Natural killer cell treated with Interleukin-12 subunit alpha and Interleukin-12 subunit beta and Interleukin-15 and Interleukin-18, amount 100 ng/mL, for 72 hours (primary cell): ENCODE data around the gene ZNF232. TPM values are rescaled to one million over a fixed set of nuclear protein-coding genes. Genes with fewer than 3 reads are reported as not detected.
"Not testable (repeated sequence)": the region's sequence is repeated elsewhere in the genome, so short reads cannot be mapped to it uniquely, and the experiment has no call there.

ENCODE experiments used
- ATAC-seq, 2 donors: fragments of 150-1000 bp; cut with Tn5 transposase in 1 of 2; sonication (Bioruptor Pico), chemical (Tn5 transposase) in 1 of 2; 2 replicates each; pipeline ENCODE4 v1.10.0; 2021
- DNase-seq: peaks from one replicate; pipeline ENCODE4 v3.0.0; 2022; ENCODE audit warnings: low spot score
- H3K27ac Mint-ChIP-seq, 2 donors: 1 replicate in 1 of 2; 2 replicates in 1 of 2; pipeline ENCODE4 v1.8.0; 2022; ENCODE audit warnings: mixed read lengths in 2 of 2, mild to moderate bottlenecking in 1 of 2, moderate library complexity in 1 of 2
- H3K27me3 Mint-ChIP-seq, 2 donors: 1 replicate in 1 of 2; 2 replicates in 1 of 2; pipeline ENCODE4 v1.8.0; 2022; ENCODE audit warnings: mixed read lengths in 2 of 2
- H3K36me3 Mint-ChIP-seq: one replicate; pipeline ENCODE4 v1.8.0; 2022; ENCODE audit warnings: mixed read lengths
- H3K4me1 Mint-ChIP-seq, 2 donors: 1 replicate in 1 of 2; 2 replicates in 1 of 2; pipeline ENCODE4 v1.8.0; 2022; ENCODE audit warnings: low read depth in 2 of 2, mixed read lengths in 2 of 2, mild to moderate bottlenecking in 1 of 2
- H3K4me3 Mint-ChIP-seq: one replicate; pipeline ENCODE4 v1.8.0; 2022; ENCODE audit warnings: mixed read lengths
- H3K9me3 Mint-ChIP-seq: 2 replicates; pipeline ENCODE4 v1.8.0; 2022; ENCODE audit warnings: mixed read lengths
- total RNA-seq, 2 donors: library from RNA; stranded (reverse); gene quantifications; one replicate each; pipeline ENCODE4 v1.2.3, GENCODE V29; 2022

The ZNF232 gene
- total RNA-seq, 2 donors from 2014 or later: 14.0 to 15.1 TPM

DNA sequence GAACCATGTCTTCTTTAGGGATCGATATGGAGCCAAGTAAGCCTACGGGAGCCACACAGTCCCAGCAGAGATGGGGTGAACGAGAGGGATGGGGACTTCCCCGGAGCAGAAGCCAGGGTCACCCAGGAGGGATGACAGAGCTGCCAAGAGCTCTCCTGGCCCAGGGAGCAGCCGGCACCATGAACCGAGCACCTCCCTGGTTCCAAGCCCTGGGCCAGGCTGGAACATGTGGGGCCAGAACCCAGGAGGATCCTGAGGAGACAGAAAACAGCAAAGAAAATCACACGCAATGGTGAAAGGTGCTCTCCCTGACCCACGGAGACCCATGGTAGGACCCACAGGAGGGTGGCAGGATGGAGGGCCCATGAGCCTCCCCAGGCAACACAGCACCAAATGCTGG lies 22.3 kb upstream of the ZNF232 start:
- not testable (repeated sequence) for H3K36me3 Mint-ChIP-seq, H3K4me1 Mint-ChIP-seq, H3K4me3 Mint-ChIP-seq, H3K27me3 Mint-ChIP-seq, H3K9me3 Mint-ChIP-seq, ATAC-seq, DNase-seq, H3K27ac Mint-ChIP-seq

DNA sequence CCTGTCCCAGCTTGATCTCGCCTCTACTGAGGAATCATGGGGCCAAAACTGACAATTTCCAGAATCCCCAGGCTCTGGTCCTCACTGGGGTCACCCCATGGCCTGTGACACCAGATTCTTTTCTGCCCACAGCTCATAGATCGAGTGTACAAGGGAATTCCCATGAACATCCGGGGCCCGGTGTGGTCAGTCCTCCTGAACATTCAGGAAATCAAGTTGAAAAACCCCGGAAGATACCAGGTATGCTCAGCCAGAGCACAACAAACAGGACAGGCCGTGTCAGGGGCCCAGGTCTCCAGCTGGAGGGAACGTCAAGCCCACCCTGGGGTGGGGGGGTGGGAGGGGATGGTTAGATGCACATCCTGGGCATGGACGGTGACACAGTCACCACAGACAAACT lies 21.6 kb upstream of the ZNF232 start:
- no peak overlapping the region for H3K4me3 Mint-ChIP-seq
- H3K36me3 Mint-ChIP-seq: no peaks in the 10 kb centered on the region

DNA sequence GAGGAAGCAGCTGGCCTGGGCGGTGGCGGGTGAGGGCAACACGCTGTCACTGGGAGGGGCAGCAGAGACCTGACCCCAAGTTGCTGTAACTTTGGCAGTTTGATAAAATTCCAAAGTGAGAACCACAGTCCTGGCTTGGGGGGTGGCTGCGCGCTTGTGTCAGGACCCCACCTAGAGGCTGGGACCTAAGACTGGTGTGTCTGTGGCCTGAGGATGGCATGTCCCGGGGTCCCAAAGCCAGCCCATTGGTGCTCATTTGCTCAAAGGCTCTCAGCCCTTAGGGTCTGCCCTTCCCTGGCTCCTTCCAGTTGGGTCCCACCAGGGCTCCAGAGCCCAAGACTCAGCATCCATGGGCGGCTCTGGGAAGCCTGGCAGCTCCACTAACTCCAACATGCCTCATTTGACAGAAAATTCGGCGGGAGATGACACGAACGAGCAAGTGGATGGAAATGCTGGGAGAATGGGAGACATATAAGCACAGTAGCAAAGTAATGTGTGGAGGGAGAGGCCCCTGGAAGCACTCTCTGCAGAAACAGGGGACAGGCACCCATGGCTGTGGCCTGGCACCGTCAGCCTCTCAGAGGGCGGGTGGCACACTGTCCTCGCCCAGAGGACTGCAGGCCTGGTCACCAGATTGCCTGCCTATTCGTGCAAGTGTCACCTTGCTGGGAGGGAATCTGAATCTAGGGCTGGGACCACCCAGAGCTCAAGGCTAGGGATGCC lies 21.0 kb upstream of the ZNF232 start:
- not testable (repeated sequence) for H3K4me3 Mint-ChIP-seq, H3K36me3 Mint-ChIP-seq, H3K9me3 Mint-ChIP-seq, ATAC-seq, H3K27ac Mint-ChIP-seq, DNase-seq, H3K4me1 Mint-ChIP-seq, H3K27me3 Mint-ChIP-seq

More for the DNA sequence above, 21.6 kb upstream of the ZNF232 start:
- DNase-seq (no peak), ATAC-seq (no peak)
- Mint-ChIP-seq H3K9me3 (no peaks in the 10 kb centered on the region), H3K27me3 (no peaks in the 10 kb centered on the region), H3K4me1 (no peaks in the 10 kb centered on the region), H3K27ac (no peak overlapping the region)

DNA sequence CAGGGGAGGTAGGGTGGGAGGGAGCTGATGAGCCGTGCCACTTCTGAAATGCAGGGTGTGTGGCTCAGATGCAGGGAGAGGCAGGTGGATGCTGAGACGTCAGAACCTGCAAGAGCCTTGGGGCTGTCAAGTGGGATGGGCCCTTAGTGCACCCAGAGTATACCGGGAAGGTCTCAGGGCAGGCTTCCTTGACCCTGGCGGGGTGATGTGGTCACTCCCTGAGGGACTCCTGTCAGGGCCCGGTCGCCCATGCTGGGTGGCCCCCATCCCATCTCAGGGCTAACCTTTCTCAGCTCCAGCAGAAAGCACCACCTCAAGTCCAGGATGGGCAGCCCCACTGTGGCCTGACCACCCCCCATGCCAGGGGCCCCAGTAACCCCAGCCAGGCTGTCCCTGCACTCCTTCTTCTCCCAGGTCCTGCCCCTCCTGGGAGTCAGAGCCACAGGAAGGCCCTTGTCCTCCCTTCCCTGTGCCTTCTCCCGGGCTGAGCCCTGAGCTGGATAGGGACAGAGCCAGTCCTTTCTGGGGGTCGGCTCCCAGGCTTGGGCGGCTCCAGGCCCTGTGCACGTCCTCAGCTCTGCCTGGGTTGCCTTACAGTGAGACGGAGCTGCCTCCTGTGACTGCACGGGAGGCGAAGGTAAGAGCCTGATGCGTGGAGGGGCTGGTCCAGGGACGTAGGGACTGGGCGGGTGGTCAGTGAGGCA lies 20.3 kb upstream of the ZNF232 start:
- not testable (repeated sequence) for H3K9me3 Mint-ChIP-seq, H3K4me3 Mint-ChIP-seq, H3K27ac Mint-ChIP-seq, H3K36me3 Mint-ChIP-seq, H3K4me1 Mint-ChIP-seq, DNase-seq, ATAC-seq, H3K27me3 Mint-ChIP-seq

DNA sequence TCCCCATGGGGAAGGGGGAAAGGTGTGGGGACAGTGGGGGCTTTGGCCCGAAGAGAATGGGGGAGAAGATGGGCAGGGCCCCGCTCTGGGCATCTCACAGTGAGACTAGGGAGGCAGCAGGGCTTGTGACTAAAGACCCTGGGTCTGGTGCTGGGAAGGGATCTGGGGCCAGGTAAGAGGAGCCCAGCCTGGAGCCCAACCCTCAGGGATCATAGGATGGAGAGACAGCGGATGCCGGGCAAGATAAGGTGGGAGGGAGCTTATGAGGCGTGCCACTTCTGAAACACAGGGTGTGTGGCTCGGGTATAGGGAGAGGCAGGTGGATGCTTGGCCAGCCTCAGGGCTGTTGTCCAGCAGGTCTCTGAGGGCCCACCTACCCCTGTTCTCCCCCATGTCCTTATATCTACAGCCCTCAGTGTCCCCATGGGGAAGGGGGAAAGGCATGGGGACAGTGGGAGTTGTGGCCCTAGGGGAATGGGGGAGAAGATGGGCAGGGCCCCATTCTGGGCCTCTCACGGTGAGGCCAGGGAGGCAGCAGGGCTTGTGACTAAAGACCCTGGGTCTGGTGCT lies 19.6 kb upstream of the ZNF232 start:
- Mint-ChIP-seq H3K27ac (no peak overlapping the region), H3K9me3 (no peaks in the 10 kb centered on the region), H3K4me3 (no peak overlapping the region), H3K36me3 (no peaks in the 10 kb centered on the region), H3K4me1 (no peaks in the 10 kb centered on the region), H3K27me3 (no peaks in the 10 kb centered on the region)
- ATAC-seq: no peak
- DNase-seq: no peak

DNA sequence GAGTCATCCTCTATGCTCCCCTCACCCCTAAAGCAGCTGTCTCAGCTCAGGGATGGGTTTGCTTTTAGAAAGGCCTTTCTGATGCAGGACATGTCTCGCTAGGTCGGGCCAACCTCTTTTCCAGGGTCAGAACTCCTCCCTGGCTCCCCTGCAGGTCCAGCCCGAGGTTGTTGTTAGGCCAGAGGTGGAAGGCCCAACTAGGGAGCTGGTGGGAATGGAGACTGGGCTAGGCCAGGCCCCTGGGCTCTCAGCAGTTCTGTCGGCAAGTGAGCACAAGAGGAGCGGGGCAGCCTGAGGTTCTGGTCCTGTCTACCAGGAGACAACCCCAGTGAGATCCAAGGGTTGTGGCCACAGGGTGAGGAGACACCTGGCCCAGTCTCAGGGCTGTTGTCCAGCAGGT lies 19.0 kb upstream of the ZNF232 start:
- not testable (repeated sequence) for H3K4me1 Mint-ChIP-seq, DNase-seq, H3K27ac Mint-ChIP-seq, H3K36me3 Mint-ChIP-seq, ATAC-seq, H3K27me3 Mint-ChIP-seq, H3K9me3 Mint-ChIP-seq, H3K4me3 Mint-ChIP-seq

DNA sequence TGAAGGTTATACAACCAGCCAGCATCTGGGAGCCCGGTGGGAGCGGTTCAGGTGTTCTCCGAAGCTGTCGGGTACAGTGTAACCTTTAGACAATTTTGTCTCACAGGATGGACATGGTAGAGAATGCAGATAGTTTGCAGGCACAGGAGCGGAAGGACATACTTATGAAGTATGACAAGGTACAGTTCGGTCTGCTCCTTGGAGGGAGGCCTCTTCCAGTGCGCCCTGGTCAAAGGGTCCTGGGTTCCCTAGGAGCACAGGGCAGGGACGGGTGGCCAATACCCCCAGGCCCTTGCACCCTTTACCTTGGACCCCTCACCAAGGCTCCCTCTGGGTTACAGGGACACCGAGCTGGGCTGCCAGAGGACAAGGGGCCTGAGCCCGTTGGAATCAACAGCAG lies 18.6 kb upstream of the ZNF232 start:
- H3K9me3 Mint-ChIP-seq, DNase-seq, H3K36me3 Mint-ChIP-seq, H3K4me1 Mint-ChIP-seq, H3K27me3 Mint-ChIP-seq, ATAC-seq, H3K4me3 Mint-ChIP-seq, H3K27ac Mint-ChIP-seq: not testable (repeated sequence)

DNA sequence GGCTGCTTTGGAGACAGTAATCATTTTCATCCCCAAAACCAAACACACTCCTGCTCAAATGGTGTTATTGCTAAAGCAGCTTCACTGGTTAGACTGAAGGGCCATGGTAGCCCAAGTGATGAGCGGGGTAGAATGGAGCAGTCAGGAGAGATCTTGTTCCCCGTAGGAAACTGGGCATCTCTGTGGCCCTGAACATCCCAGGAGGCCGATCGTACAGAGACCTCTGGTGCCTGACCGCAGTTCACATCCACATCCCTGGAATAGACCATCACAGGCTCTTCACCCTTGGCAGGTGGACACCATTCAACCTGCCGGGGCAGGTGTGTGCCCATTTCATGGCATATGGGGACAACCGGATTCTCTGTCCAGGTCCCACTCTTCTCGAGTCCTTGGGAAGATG lies 18.1 kb upstream of the ZNF232 start:
- not testable (repeated sequence) for H3K27ac Mint-ChIP-seq, H3K27me3 Mint-ChIP-seq, H3K36me3 Mint-ChIP-seq, H3K4me1 Mint-ChIP-seq, H3K4me3 Mint-ChIP-seq, ATAC-seq, DNase-seq, H3K9me3 Mint-ChIP-seq

DNA sequence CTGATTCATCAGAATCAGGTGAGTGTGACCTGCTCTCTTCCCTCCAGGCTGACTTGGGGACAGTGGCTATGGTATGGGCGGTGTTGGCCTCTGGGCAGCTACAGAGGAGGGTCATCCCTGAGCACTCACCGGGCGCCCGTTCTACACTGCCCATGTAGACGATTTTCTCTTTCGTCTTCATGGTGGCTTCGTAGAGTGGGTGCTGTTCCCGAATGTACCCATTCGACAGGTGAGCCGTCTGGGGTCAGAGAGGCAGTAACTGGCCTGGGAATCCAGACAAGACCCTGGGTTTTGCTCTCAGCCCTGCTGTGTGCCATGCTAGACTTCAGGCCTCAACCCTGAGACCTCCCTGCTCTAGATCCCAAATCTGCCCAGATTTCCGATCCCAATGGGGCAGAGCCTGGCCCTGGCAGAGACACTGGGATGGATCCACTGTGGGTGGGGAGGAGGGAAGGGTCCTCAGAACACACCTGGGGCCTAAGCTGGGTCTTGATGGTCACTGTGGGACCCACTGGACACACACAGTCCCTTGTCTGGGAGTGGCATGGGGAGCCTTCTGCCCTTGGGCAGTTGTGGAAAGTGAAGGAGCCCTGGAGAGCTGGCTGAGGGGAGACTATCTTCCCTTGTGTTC lies 17.3 kb upstream of the ZNF232 start:
- ATAC-seq (no peak), DNase-seq (no peak)
- no peaks in the 10 kb centered on the region for H3K9me3 Mint-ChIP-seq
- no peak overlapping the region for H3K27ac Mint-ChIP-seq
- H3K27me3 Mint-ChIP-seq: peaks cover 4 to 7% of the 10 kb centered on the region in 2 donors
- no peak overlapping the region for H3K4me3 Mint-ChIP-seq
- no peaks in the 10 kb centered on the region for H3K36me3 Mint-ChIP-seq
- no peaks in the 10 kb centered on the region for H3K4me1 Mint-ChIP-seq

DNA sequence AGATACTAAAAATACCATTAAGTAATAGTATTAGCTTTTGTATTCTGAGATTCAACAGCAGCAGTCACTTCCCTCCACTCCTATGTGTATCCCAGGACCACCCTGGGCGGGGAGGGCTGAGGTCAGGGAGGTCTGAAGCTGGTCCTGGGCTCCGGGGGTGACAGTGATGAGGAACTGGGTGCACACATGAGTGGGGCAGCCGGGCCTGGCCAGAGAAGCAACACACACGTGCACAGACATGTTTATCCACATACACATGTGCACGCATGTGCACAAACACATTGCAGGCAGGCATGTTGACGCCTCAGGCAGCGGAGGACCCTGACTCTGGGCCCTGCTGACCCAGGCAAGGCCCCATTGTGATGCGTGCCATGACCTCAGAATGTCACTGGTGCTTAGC lies 16.7 kb upstream of the ZNF232 start:
- not testable (repeated sequence) for H3K36me3 Mint-ChIP-seq, H3K27ac Mint-ChIP-seq, H3K4me1 Mint-ChIP-seq, ATAC-seq, H3K9me3 Mint-ChIP-seq, H3K4me3 Mint-ChIP-seq, DNase-seq
- H3K27me3 Mint-ChIP-seq: peaks cover 4 to 11% of the 10 kb centered on the region in 2 donors

DNA sequence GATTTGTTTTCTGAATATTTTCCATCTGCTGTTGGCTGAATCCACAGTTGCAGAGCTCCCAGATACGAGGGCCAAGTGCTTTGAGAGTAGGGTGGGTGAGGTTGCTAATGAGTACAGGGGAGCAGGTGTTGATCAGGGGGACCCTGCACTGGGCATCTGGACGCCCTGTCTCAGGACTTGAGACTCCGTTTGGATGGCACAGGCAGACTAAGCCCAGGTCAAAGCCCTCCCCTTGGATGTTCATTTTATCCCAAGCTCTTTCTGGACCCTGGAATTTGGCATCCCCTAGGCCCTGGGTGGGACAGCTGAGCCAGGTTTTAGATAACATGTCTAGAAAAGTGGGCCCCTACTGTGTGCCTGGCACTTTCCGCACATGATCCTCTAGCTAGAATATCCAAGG lies 16.2 kb upstream of the ZNF232 start:
- Mint-ChIP-seq H3K4me3 (no peak overlapping the region), H3K4me1 (no peaks in the 10 kb centered on the region), H3K27ac (no peak overlapping the region), H3K36me3 (no peaks in the 10 kb centered on the region), H3K27me3 (peaks cover 4 to 11% of the 10 kb centered on the region in 2 donors), H3K9me3 (no peaks in the 10 kb centered on the region)
- DNase-seq: no peak
- ATAC-seq: no peak

DNA sequence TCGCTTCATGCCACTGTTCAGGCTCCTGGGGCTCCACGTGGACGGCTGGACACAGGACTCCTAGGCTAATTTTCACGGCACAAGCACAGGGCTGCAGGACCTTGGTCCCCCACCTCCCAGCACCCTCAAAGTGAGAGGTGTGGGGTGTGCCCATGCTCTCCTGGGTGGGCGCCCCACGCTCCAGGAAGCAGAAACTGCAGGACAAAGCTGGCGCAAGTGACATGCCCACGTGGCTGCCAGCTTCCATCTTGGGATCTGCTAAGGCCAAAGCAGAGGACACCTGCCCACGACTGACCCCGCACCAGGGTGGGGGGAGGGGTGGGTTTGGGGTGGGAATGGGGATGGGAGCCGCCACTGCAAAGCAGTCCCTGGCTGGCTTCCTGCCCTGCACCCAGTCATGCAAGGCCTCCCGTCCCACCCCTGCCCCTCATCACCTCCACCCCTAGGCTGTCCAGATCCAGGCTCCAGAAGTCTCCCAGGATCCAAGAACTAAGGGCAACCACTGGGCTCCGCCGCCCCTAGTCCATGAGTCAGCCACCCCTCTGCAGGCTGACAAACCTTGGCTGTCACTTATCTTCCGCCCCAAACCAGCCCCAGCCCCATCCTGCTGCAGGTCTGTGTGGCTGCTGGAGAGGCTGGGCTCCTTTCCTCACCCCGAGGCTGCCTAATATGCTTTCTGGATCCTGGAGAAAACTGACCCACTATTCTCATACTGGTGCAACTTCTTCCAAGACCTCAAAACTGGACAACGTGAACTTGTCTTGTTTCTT lies 15.2 kb upstream of the ZNF232 start:
- Mint-ChIP-seq H3K4me1 (peaks cover 0 to under 1% of the 10 kb centered on the region in 2 donors), H3K36me3 (no peaks in the 10 kb centered on the region), H3K27ac (no peak overlapping the region), H3K27me3 (peaks cover 7 to 13% of the 10 kb centered on the region in 2 donors), H3K9me3 (no peaks in the 10 kb centered on the region), H3K4me3 (no peak overlapping the region)
- DNase-seq (no peak), ATAC-seq (no peak)

DNA sequence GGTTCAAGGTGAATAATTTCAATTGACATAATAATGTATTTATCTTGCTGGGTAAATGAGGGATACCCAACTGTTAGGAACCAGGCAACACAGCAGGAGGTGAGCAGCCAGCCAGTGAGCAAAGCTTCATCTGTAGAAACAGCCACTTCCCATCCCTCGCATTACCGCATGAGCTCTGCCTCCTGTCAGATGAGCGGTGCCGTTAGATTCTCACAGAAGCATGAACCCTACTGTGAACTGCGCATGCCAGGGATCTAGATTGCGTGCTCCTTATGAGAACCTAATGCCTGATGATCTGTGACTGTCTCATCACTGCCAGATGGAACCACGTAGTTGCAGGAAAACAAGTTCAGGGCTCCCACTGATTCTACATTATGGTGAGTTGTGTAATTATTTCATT lies 13.2 kb upstream of the ZNF232 start:
- H3K36me3 Mint-ChIP-seq, H3K4me1 Mint-ChIP-seq, DNase-seq, H3K27ac Mint-ChIP-seq, ATAC-seq, H3K4me3 Mint-ChIP-seq, H3K9me3 Mint-ChIP-seq: not testable (repeated sequence)
- peaks cover 12 to 19% of the 10 kb centered on the region in 2 donors for H3K27me3 Mint-ChIP-seq
